AG20443 (cell line): ENCODE measurements around the gene KCND3.

Experiments
- DNase-seq: peaks from one replicate; pipeline ENCODE4 v3.0.0; 2012; ENCODE audit warnings: low spot score, mixed read lengths

The KCND3 gene

GRCh38 chr1:111880881-111881837, 108.3 kb downstream of the KCND3 start:
- DNase-seq: no peak

GRCh38 chr1:111879081-111879480, 110.4 kb downstream of the KCND3 start:
- DNase-seq: no peak

- DNase-seq: no peak
These were observed 110.8 kb downstream of the KCND3 start for GRCh38 chr1:111878649-111879048.

GRCh38 chr1:111878091-111878490, 111.4 kb downstream of the KCND3 start:
- no peak for DNase-seq

- no peak for DNase-seq
These were observed 112.8 kb downstream of the KCND3 start for GRCh38 chr1:111876631-111877030.

DNA sequence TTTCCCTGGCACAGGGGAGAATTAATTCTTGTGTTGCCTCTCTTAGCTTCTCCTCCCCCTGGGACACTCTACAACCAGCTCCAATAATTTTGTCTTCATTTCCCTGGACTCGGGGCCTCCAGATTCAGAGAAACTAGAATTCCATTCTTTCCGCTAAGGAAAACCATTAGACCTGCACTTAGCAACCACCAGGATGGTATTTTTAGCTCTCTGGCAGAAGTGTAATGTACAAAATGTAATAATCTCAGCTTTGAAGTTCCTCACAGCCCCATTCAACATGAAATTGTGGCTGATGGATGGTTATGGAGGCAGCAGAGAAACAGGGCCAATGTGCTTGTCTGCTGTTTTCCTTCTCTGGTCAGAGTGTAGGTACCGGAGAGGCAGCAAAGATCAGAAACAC, 113.8 kb downstream of the KCND3 start:
- DNase-seq: no peak

DNA sequence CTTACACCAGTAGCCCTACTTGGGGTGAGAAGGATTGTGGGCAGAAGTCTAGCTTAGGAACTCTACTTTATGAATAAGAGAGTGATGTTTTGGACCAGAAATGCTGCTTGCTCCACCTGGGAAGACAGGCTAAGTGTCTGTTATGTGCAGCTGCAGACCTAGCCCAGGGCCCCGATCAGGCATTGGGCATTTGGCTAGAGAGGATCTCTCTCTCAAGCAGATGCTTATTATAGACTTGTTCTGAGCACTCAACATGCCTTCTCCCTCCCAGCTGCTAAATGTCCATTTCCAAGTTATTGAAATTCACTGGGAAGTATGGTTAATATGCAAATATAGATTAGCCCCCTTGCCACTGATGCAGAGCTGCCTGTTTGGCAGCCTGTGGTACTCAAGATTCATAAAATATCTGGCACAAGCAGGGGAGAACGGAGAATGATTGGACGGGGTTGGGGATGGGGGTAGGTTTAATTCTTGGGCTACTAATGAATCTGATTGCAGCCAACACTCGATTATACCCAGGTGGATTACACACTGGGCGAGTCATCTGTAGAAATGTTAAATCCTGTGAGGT, 115.9 kb downstream of the KCND3 start:
- no peak for DNase-seq

GRCh38 chr1:111870181-111870580, 119.3 kb downstream of the KCND3 start:
- no peak for DNase-seq

GRCh38 chr1:111867868-111868440, 121.5 kb downstream of the KCND3 start:
- no peak for DNase-seq

DNA sequence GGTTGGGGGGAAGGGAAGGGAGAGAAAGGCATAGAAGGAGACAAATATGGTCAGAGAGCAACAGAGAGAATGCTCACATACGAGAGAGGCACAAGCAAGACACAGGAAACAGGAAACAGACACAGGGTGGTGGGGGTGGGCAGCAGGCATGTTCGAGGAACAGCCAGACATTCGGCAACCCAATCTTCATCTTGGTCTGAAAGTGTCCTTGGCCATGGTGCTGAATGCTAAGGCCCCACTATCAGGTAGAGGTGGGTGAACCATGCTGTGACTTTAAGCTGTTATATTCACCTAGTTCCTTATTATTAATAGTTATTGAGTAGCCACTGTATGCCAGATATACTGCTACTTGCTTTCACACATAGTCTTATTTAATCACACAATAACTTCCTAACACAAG, 124.6 kb downstream of the KCND3 start:
- DNase-seq: peak; percentile 23

GRCh38 chr1:111863401-111863800, 126.1 kb downstream of the KCND3 start:
- DNase-seq: no peak

DNA sequence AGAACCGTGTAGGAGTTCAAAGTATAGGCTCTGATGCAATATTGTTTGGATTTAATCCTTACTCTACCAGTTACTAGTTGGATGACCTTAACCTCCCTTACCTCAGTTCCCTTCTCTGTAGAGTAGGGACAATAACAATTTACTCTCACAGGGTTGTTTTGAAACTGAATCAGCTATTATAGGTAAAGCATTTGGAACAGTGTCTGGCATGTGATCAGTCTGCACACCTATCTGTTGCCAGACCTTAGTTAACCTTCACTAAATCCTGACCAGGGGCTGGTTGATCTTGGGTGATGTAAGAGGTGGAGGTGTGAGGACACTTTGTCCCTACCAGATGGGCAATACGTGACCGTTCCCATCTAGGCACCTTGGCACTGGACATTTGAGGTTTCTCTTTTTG, 126.9 kb downstream of the KCND3 start:
- DNase-seq: no peak

- DNase-seq: no peak
These were observed 127.9 kb downstream of the KCND3 start for GRCh38 chr1:111861523-111861922.

DNA sequence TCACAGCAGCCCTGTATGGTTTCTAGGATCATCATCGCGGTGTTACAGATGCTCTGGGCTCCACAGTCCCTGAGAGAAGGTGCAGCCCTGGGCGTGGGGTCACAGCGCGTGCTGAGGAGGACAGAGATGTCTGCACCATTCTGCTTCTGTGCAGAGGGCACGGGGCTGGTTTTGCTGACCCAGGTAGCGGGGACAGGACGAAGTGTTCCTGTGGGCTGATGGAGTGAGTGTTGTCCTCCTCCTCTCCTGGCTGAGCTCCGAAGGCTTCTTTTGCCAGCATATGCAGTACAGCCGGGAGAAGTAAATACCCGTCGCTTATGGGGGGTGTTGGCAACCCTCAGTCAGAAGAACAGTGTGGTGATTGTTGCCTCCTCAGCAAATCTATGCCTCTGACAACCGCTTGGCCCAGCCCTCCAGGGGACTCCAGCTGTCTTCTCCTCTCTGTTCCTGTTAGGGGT, 132.2 kb downstream of the KCND3 start:
- DNase-seq: no peak

DNA sequence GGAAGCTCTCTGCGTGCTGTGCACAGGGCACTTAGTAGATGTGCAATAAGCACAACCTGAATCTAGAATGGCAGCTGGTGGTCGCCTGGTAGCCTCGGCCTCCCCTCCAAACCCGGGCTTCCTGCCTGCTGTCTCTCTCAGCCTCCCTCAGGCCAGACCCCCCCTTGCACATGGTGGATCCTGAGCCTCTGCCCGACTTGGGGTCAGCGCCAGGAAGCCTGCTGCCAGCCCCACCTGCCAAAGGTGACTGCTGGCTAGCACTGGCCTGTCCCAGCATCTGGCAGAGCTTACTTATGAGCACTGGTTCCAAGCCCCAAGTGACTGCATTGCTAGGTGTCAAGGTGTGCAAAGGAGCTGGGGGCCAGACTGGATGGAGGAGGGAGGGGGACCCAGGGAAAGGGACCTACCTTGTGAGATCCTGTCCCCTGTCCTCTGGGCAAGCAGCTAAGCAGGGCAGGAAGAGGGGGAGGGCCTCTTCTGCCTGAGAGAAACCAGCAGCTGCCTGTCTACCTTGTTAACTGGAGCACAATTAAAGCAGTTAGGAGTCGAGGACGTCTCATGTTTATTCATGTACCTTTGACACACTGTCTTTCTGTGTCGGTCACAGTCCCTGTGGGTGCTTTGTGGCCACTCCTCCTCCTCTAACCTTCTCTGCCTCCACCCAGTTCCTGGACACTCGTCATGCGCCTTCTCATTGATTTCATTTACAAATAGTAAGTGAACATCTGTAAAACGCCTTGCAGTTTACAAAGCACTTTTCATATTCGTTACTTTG, 132.9 kb downstream of the KCND3 start:
- no peak for DNase-seq

GRCh38 chr1:111855260-111855659, 134.2 kb downstream of the KCND3 start:
- DNase-seq: no peak

DNA sequence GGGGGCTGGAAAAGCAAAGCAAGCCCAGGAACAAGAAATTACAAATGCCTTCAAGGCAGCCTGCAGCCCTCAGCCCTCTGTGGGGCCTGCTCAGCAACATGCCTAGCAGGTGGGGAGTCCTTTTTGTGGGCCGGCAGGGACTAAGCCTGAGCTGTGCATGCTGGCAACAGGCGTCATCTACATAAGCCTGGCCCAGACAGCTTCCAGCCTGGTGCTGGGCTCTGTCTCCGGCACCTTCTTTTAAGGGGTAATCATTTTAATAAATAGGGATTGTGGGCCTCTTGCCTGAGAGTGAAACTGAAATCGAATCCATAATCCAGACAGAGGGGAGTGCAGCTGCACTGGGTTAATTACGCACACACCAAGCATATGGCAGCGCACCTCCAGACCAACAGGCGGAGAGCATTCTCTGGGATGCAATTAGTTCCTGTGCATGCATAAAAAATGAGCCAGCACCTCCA, 137.2 kb downstream of the KCND3 start:
- DNase-seq: no peak

DNA sequence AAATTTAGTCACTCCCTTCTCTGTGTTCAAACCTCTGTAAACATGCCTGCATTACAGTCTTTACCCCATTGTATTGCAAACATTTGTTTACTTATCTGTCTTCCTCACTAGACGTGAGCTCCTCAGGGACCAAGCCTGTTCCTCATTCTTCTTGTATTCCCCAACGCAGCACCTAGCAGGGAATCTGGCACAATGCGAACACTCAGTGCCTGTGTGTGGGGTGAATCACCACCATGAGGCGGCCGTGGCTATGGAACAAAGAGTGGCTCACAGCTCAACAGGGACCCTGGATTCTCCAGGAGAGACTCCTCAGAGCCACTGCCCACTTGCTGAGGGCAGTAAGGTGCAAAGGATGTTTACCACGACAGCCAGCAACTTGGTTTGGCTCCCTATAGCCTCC, 137.9 kb downstream of the KCND3 start:
- DNase-seq: no peak

- DNase-seq: no peak
These were observed 139.4 kb downstream of the KCND3 start for GRCh38 chr1:111850109-111850508.

GRCh38 chr1:111848852-111849545, 140.5 kb downstream of the KCND3 start:
- DNase-seq: no peak

DNA sequence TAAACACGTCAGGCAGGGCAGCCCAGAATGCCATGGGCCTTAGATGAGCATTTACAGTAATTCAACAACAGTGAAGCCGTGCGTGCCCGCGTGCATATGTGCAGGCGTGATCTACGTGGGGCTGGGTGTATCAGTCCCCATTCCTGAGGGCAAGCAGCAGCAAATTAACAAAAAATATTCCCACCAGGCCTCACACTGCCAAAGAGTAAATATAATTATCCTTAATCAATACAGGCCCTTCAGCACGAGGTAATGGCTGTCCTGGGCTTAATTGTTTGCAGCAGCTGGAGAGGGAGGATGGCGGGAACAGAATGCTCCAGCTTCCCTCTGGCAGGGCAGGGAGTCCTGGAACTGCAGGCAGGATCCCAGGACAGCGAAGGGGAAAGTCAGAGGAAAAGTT, 142.0 kb downstream of the KCND3 start:
- DNase-seq: no peak

DNA sequence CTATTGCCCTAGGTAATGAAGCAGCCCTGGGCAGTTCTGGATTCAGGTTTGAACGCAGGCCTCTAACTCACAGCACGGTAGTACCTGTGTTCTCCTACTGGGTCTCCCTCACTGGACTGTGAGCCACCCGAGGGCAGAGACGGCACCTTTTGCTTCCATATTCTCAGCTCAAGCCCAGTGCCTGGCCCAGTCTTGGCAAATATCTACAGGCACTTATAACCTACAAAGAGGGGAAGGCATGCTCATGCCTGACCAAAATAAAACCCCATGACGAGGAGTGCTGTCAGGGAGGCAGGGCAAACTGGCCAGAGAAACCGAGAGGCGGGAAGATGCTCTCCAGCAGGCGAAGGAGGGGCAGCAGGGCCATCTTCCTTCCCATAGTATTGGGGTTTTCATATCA, 142.6 kb downstream of the KCND3 start:
- no peak for DNase-seq
